Subcutaneous adipose tissue (tissue), 4 donors: ENCODE data around the gene EPHA4. TPM values are rescaled to one million over a fixed set of nuclear protein-coding genes. Genes with fewer than 3 reads are reported as not detected.

ENCODE experiments used
- total RNA-seq, 4 donors: library from RNA; depleted of rRNA; stranded (reverse); fragments of >200 nt; gene quantifications; one replicate each; pipeline ENCODE4 v1.1.0, GENCODE V29; 2016
- TF ChIP-seq, protein P1 (sequence below): fragments of 450-650 bp; IDR thresholded peaks from one replicate; pipeline ENCODE4 v1.5.1; 2016; ENCODE audit warnings: low read depth, mild to moderate bottlenecking, control low read depth, antibody characterized with exemption, moderate library complexity

Gene EPHA4
- total RNA-seq, 4 donors from 2014 or later, result 30.3 to 52.0 (median 39.4) TPM

DNA sequence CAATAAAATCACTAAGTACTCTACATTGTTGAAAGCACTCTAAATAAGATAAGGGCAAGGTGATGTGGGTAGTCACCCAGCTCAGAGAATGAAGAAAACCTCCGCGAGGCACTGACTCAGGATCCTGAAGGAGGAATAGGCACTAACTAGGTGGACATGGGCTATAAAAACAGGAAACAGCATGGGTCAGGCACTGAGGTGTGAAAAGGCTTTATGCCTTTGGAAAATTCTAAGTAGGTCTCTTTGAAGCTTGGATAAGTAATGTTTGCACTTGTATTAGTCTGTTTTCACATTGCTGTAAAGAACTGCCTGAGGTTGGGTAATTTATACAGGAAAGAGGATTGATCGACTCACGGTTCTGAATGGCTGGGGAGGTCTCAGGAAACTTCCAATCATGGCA is 161.6 kb downstream of the EPHA4 start:
- TF ChIP-seq, protein P1, sequence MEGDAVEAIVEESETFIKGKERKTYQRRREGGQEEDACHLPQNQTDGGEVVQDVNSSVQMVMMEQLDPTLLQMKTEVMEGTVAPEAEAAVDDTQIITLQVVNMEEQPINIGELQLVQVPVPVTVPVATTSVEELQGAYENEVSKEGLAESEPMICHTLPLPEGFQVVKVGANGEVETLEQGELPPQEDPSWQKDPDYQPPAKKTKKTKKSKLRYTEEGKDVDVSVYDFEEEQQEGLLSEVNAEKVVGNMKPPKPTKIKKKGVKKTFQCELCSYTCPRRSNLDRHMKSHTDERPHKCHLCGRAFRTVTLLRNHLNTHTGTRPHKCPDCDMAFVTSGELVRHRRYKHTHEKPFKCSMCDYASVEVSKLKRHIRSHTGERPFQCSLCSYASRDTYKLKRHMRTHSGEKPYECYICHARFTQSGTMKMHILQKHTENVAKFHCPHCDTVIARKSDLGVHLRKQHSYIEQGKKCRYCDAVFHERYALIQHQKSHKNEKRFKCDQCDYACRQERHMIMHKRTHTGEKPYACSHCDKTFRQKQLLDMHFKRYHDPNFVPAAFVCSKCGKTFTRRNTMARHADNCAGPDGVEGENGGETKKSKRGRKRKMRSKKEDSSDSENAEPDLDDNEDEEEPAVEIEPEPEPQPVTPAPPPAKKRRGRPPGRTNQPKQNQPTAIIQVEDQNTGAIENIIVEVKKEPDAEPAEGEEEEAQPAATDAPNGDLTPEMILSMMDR, result no peak

DNA sequence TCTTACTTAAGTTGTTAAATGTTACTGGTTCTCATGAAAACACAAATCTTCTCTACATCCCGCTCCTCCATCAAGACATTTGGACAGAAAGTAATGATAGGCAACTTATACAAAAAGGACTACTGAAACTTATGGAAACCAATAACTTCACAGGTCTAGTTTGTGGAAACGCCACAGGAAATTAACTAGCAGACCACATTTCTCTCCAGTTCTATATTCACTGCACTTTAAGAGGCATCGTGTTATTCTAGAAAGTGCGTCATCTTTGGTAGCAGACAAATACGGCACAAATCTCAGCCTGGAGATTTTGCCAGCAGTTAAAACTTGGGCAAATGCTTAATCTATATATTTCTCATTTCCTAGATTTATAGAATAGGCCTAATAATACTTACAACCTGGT is 164.3 kb downstream of the EPHA4 start:
- TF ChIP-seq, protein P1, result no peak

DNA sequence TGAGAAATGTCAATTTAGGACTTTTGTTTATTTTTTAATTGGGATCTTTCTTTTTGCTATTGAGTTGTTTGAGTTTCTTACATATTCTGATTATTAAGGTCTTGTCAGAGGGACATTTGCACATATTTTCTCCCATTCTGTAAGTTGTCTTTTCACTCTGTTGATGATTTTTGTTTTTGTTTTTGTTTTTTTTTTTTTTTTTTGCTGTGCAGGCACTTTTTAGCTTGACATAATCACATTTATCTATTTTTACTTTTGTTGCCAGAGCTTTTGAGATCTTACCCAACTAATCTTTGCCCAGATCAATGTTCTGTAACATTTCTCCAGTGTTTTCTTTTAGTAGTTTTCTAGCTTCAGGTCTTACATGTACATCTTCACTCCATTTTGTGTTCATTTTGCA is 166.6 kb downstream of the EPHA4 start:
- TF ChIP-seq, protein P1, result no peak

DNA sequence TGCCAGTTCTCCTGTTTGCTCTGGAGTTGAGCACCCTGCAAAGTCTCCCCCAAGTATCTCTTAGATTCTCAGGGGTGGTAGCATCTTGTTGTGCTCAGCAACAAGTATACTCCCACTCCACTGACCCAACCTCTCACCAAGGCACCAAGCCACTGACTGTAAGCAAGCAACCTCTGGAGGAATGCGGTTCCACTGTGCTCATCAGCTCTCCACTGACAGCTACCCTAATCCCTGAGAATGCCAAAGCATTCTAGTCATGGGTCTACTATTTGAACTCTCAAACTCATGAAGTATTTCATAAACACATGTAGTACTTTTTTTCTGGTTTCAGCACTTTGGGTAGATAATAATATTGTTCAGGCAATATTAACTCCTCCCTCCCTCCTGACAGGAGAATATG is 170.0 kb downstream of the EPHA4 start:
- TF ChIP-seq, protein P1, result no peak

DNA sequence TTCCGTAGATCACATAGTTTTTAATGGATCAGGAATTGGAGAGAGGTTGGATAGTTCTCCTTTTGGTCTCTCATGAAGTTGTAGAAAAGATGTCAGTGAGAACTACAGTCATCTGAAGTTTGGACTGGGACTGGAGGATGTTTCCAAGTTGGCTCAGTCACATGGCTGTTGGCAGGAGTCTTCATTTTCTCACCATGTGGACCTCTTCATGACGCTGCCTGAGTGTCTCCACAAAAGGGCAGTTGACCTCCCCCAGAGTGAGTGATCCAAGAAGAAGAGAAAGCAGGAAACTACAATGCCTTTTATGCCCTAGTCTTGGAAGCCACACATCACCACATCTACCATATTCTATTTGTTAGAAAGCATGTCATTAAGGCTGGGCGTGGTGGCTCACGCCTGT is 171.7 kb downstream of the EPHA4 start:
- TF ChIP-seq, protein P1, result no peak

DNA sequence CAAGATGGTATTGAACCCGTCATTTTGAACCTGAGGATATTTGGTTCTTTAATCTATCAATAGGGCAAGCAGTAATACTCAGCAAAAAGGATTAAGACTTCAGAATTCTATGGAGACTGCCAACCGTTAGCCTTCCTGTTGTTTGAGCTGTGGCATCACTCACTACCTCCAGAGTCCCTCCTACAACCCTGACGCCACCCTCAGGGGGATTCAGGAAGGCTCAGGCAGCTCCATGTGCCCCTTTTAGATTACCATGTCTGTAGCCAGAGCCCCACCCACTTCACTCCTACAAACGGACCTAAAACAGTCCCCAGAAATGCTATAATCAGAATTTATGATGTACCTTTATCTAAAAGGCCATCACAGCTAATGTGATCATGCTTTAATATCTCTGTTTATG is 172.9 kb downstream of the EPHA4 start:
- TF ChIP-seq, protein P1, result no peak

DNA sequence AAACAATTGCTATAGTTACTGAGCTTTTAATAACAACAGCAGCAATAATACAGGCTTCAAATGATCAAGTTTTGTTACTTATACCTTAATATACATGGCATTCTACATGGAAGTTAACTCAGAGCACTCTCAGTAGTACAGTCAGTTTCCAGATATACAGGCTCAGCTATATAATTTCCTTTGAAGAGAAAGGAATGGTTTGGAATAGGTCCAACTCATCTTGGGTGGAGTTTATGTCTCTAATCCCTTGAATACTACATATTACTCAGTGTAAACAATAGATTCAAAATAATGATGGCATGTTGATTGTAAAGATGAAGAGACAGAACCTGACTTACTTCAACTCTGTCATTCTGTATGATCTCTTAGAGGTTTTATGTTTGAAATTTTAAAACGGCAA is 174.9 kb downstream of the EPHA4 start:
- TF ChIP-seq, protein P1, result no peak
